Endometrium (tissue), 2 donors: ENCODE measurements around the gene NXF2.
"Not testable (repeated sequence)": the region's sequence is repeated elsewhere in the genome, so short reads cannot be mapped to it uniquely, and the experiment has no call there.

Source experiments
- FAIRE-seq: peaks from 2 replicates; lab custom pipeline; 2012; peaks lifted over from hg19 to GRCh38; lab: Jason Lieb, UNC
- donor health status: control.
- donor health status: control.

The NXF2 gene

DNA sequence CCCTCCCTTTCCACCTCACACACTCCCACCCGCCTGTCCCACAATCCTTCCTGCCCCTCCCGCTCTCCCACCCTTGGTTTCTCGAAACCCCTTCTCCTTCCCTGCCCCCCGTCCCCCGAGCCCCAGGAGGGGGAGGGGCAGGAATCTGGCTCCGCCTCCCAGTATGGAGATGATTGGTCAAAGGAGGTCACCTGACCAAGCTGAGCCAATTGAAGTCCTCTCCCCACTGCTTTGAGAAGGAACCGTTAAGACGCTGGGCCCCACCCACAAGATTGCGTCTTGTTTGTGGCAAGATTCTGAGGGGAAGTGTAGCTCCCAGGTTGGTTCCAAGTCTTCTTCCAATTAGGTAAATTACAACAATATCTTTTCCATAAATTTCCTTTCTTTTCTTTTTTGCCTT, at the start of gene NXF2:
TSS of gene NXF2 (plus strand) at position 275 of the 400 bp plus-strand sequence. CDS start 59,912 bp downstream, outside the sequence.
- FAIRE-seq: not testable (repeated sequence)

DNA sequence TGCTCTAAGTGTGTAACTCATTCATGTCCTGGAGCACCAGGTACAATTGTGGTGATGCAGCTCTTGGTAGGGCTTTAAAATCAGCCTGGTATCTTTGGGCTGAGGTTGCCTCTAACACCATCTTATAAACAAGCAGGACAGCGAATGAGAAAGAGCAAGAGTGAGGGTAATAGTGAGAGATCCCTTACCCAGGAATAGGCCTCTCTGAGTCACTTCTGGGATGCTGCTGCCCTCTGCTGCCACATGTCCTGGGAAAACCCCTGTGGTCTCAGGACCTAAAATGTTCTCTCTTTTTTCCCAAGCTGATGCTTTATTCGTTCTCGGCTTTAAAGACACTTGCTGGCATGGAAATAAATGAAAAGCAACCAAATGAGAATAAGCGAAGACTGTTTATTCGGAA, 39.0 kb upstream of the NXF2 start:
- FAIRE-seq: not testable (repeated sequence)

DNA sequence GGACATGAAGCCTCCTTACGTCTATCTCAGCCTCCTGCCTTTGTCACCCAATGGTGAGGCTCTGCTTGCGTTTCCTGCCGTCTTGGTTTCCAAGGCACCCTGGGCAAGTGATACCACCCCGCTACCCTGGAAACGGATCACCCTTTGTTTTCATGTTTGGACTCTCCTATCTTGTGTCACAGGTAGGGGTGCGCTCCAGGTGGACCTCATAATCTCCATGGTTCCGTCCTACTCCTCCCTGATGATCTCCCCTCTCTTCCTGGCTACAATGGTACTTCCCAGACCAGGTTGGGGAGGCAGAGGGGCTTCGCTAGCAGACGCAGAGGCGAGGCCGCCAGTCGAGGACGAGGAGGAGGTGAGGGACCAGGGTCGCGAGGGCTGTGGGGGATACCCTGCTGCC, 32.0 kb upstream of the NXF2 start, which contains the start of gene TCP11X1:
TSS of gene TCP11X1 (plus strand) at position 316 of the 400 bp plus-strand sequence.
- not testable (repeated sequence) for FAIRE-seq

GRCh38 chrX:102216497-102216896, 30.5 kb upstream of the NXF2 start:
- not testable (repeated sequence) for FAIRE-seq

- not testable (repeated sequence) for FAIRE-seq
Measured at GRCh38 chrX:102235678-102236077, 11.3 kb upstream of the NXF2 start.

GRCh38 chrX:102240265-102240664, 6.7 kb upstream of the NXF2 start:
- FAIRE-seq: not testable (repeated sequence)

DNA sequence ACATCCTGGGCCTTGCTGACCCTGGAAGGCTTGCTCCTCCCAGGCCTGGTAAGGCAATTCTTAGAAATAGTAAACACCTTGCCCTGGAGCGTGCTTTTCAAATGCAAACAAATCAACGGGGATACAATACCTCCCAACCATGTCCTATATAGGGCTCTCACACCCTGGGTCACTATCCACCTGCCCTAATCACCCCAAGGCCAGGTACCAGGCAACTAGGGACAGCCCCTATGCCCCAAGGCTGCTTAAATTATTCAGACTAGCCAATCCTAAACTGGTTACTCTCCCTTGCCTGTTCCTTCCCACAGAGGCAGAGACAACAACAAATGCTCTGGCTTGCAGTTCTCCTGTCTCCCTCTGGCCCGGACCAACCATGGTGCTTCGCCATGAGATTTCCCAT, 25.3 kb downstream of the NXF2 start:
- not testable (repeated sequence) for FAIRE-seq

GRCh38 chrX:102338162-102338561, 91.2 kb downstream of the NXF2 start:
- FAIRE-seq: no peak

- no peak for FAIRE-seq
Measured at GRCh38 chrX:102339312-102340298, 92.6 kb downstream of the NXF2 start.

DNA sequence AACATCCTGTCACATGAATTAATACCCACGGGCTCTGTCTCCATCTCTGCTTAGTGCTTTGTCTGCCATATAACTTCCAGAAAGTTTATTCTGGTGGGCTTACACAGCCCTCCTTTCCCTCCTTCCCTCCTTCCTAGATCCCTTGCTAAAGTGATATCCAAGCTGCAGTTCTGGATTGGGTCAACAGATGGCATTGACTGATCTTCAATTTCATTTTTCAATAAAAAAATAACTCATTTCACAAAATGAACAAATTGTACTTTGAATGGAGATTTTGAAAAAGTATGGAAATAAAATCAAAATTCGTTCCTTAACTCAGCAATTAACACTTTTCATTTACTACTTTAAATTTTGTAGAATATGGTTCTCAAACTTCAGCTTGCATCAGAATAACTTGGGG, 94.9 kb downstream of the NXF2 start:
- no peak for FAIRE-seq

DNA sequence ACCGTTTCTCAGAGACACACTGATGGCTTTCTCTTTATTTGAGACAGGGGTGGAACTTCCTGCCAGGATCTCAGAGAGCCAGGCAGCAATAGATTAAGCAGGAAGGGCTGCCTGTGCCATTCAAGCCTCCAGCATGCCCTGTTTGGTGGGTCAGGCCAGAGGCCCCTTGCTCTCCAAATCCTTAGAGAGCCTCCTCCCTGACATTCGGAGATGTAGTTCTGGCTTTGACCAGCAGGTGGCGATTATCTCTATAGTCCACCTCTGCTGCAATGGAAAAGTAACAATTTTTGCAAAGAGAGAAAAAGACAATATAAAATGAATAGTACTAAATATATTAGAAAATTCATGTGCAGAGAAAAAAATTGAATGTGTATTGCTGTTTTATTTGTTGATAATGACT, 98.9 kb downstream of the NXF2 start:
- peak; percentile 35 for FAIRE-seq
